Measurements from ENCODE around the gene FAM234B. TPM values are rescaled to one million over a fixed set of nuclear protein-coding genes. Genes with fewer than 3 reads are reported as not detected.
"Not testable (repeated sequence)": the region's sequence is repeated elsewhere in the genome, so short reads cannot be mapped to it uniquely, and the experiment has no call there.

Gene FAM234B
- total RNA-seq, 2 donors from 2014 or later: 4.5 to 8.5 TPM

- Histone ChIP-seq H3K36me3 (no peaks in the 10 kb centered on the region), H3K27me3 (replicated peaks; ENCODE audit: insufficient read depth) (no peaks in the 10 kb centered on the region), H3K4me3 (no peak overlapping the region), H3K4me1 (ENCODE audit: control insufficient read depth in 1 of 2, low read depth in 2 of 2) (no peaks in the 10 kb centered on the region), H3K9me3 (no peaks in the 10 kb centered on the region), H3K27ac (no peak overlapping the region)
- TF ChIP-seq CTCF (IDR thresholded peaks at IDR 0.05): no peak
- ATAC-seq (ENCODE audit: insufficient number of reproducible peaks, low FRiP score, low read depth): no peak
- no peak for DNase-seq (ENCODE audit: low spot score)
Measured at GRCh38 chr12:13075118-13075480, 30.9 kb downstream of the FAM234B start.

GRCh38 chr12:13075786-13076570, 31.8 kb downstream of the FAM234B start:
- no peak for TF ChIP-seq CTCF (IDR thresholded peaks at IDR 0.05)
- Histone ChIP-seq H3K4me3 (no peak overlapping the region), H3K36me3 (no peaks in the 10 kb centered on the region), H3K27ac (no peak overlapping the region), H3K9me3 (no peaks in the 10 kb centered on the region), H3K4me1 (ENCODE audit: control insufficient read depth in 1 of 2, low read depth in 2 of 2) (no peaks in the 10 kb centered on the region), H3K27me3 (replicated peaks; ENCODE audit: insufficient read depth) (no peaks in the 10 kb centered on the region)
- ATAC-seq (ENCODE audit: insufficient number of reproducible peaks, low FRiP score, low read depth) (no peak), DNase-seq (ENCODE audit: low spot score) (no peak)

GRCh38 chr12:13079440-13079906, 35.3 kb downstream of the FAM234B start:
- Histone ChIP-seq H3K4me3 (no peak overlapping the region), H3K27me3 (replicated peaks; ENCODE audit: insufficient read depth) (no peaks in the 10 kb centered on the region), H3K36me3 (no peaks in the 10 kb centered on the region), H3K9me3 (no peaks in the 10 kb centered on the region), H3K4me1 (ENCODE audit: control insufficient read depth in 1 of 2, low read depth in 2 of 2) (no peaks in the 10 kb centered on the region), H3K27ac (no peak overlapping the region)
- no peak for TF ChIP-seq CTCF (IDR thresholded peaks at IDR 0.05)
- no peak for DNase-seq (ENCODE audit: low spot score)
- no peak for ATAC-seq (ENCODE audit: insufficient number of reproducible peaks, low FRiP score, low read depth)

- H3K27ac ChIP-seq: no peak overlapping the region
- no peaks in the 10 kb centered on the region for H3K4me1 ChIP-seq (ENCODE audit: control insufficient read depth in 1 of 2, low read depth in 2 of 2)
- ATAC-seq (ENCODE audit: insufficient number of reproducible peaks, low FRiP score, low read depth): no peak
- no peak for DNase-seq (ENCODE audit: low spot score)
- H3K27me3 ChIP-seq (replicated peaks; ENCODE audit: insufficient read depth): no peaks in the 10 kb centered on the region
- H3K36me3 ChIP-seq: no peaks in the 10 kb centered on the region
- H3K9me3 ChIP-seq: no peaks in the 10 kb centered on the region
- no peak overlapping the region for H3K4me3 ChIP-seq
- no peak for TF ChIP-seq CTCF (IDR thresholded peaks at IDR 0.05)
Measured at GRCh38 chr12:13080266-13080665, 36.1 kb downstream of the FAM234B start.

GRCh38 chr12:13082861-13083260, 38.7 kb downstream of the FAM234B start:
- Histone ChIP-seq H3K27me3 (replicated peaks; ENCODE audit: insufficient read depth) (no peaks in the 10 kb centered on the region), H3K4me3 (no peak overlapping the region), H3K9me3 (no peaks in the 10 kb centered on the region), H3K27ac (no peak overlapping the region), H3K4me1 (ENCODE audit: control insufficient read depth in 1 of 2, low read depth in 2 of 2) (no peaks in the 10 kb centered on the region), H3K36me3 (no peaks in the 10 kb centered on the region)
- no peak for ATAC-seq (ENCODE audit: insufficient number of reproducible peaks, low FRiP score, low read depth)
- TF ChIP-seq CTCF (IDR thresholded peaks at IDR 0.05): no peak
- no peak for DNase-seq (ENCODE audit: low spot score)

- H3K9me3 ChIP-seq; H3K27me3 ChIP-seq (replicated peaks; ENCODE audit: insufficient read depth); H3K27ac ChIP-seq: not testable (repeated sequence)
Measured at GRCh38 chr12:13083638-13084037, 39.5 kb downstream of the FAM234B start.

More at GRCh38 chr12:13083638-13084037, 39.5 kb downstream of the FAM234B start:
- H3K4me1 ChIP-seq (ENCODE audit: control insufficient read depth in 1 of 2, low read depth in 2 of 2); H3K4me3 ChIP-seq; ATAC-seq (ENCODE audit: insufficient number of reproducible peaks, low FRiP score, low read depth); H3K36me3 ChIP-seq; DNase-seq (ENCODE audit: low spot score): not testable (repeated sequence)

Measured in thoracic aorta (tissue), 2 donors.